HCT116 (cell line): ENCODE results near the gene TMUB1.

ENCODE experiments used
- EZH2phosphoT487 ChIP-seq: fragments of 200-600 bp; IDR thresholded peaks from 2 replicates; pipeline ENCODE4 v1.6.1; 2018; ENCODE audit warnings: antibody characterized with exemption, borderline replicate concordance
- POLR2A ChIP-seq: IDR thresholded peaks from 2 replicates; pipeline ENCODE4 v1.7.0; 2011; ENCODE audit warnings: borderline replicate concordance; ENCODE audit not compliant: insufficient read depth, insufficient read length; ENCODE audit errors: extremely low read depth
- POLR2AphosphoS5 ChIP-seq: IDR thresholded peaks from 2 replicates; pipeline ENCODE4 v1.6.1; 2011; ENCODE audit warnings: mild to moderate bottlenecking, low read depth, low read length, moderate library complexity
- YY1 ChIP-seq: IDR thresholded peaks from 2 replicates; pipeline ENCODE4 v1.6.1; 2011; ENCODE audit warnings: low read length, low read depth, moderate library complexity, mild to moderate bottlenecking; ENCODE audit not compliant: insufficient replicate concordance; ENCODE audit errors: extremely low read depth
- TF ChIP-seq, protein P1 (sequence below), 3 experiments: fragments of 200-600 bp in 1 of 3; sonication (generic) in 1 of 3; IDR thresholded peaks in 2 of 3; conservative IDR thresholded peaks in 1 of 3; 2 replicates each; pipeline ENCODE4 v1.5.1; 2012 to 2017; ENCODE audit warnings: low read depth in 2 of 3, low read length in 2 of 3, antibody characterized with exemption in 1 of 3, borderline replicate concordance in 1 of 3, control low read depth in 1 of 3, mild to moderate bottlenecking in 1 of 3, mixed read lengths in 1 of 3, mixed run types in 1 of 3, moderate library complexity in 1 of 3; ENCODE audit not compliant: insufficient read depth in 1 of 3

- TF ChIP-seq POLR2AphosphoS5: no peak
- TF ChIP-seq, protein P1, sequence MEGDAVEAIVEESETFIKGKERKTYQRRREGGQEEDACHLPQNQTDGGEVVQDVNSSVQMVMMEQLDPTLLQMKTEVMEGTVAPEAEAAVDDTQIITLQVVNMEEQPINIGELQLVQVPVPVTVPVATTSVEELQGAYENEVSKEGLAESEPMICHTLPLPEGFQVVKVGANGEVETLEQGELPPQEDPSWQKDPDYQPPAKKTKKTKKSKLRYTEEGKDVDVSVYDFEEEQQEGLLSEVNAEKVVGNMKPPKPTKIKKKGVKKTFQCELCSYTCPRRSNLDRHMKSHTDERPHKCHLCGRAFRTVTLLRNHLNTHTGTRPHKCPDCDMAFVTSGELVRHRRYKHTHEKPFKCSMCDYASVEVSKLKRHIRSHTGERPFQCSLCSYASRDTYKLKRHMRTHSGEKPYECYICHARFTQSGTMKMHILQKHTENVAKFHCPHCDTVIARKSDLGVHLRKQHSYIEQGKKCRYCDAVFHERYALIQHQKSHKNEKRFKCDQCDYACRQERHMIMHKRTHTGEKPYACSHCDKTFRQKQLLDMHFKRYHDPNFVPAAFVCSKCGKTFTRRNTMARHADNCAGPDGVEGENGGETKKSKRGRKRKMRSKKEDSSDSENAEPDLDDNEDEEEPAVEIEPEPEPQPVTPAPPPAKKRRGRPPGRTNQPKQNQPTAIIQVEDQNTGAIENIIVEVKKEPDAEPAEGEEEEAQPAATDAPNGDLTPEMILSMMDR (IDR thresholded peaks at IDR 0.05 in 2 of 3, conservative IDR thresholded peaks at IDR 0.05 in 1 of 3; ENCODE audit: borderline replicate concordance in 1 of 3, insufficient read depth in 1 of 3, low read depth in 2 of 3, low read length in 2 of 3): no peak
- no peak for TF ChIP-seq POLR2A
- no peak for TF ChIP-seq YY1
- TF ChIP-seq EZH2phosphoT487: no peak
Measured at GRCh38 chr7:151074817-151075661, 8.3 kb downstream of the TMUB1 start.
